Neural cell (in vitro differentiated cells): ENCODE results near the gene RUBCNL. TPM values are rescaled to one million over a fixed set of nuclear protein-coding genes. Genes with fewer than 3 reads are reported as not detected.

Source experiments
- H2AFZ ChIP-seq: fragments of 200-600, 300-800 bp; sonication (generic), shearing (Covaris generic); 2 replicates; pipeline ENCODE4 v1.6.0; 2014; ENCODE audit warnings: low read depth, mild to moderate bottlenecking, antibody characterized with exemption, low read length, moderate library complexity
- H3F3A ChIP-seq: fragments of 200-600 bp; shearing (Covaris generic); 2 replicates; pipeline ENCODE4 v1.6.1; 2016; ENCODE audit warnings: mild to moderate bottlenecking, moderate library complexity, mixed read lengths, antibody characterized with exemption, low read length; ENCODE audit not compliant: insufficient read depth, poor library complexity, severe bottlenecking
- H3K27ac ChIP-seq: fragments of 200-600, 300-800 bp; sonication (generic), shearing (Covaris generic); 2 replicates; pipeline ENCODE4 v1.5.1; 2014; ENCODE audit warnings: mild to moderate bottlenecking, low read length, moderate library complexity
- H3K27me3 ChIP-seq: fragments of 300-800, 200-600 bp; sonication (generic), shearing (Covaris generic); 2 replicates; pipeline ENCODE4 v1.6.0; 2014; ENCODE audit warnings: mild to moderate bottlenecking, low read depth, low read length, moderate library complexity; ENCODE audit not compliant: insufficient read depth
- H3K36me3 ChIP-seq: fragments of 300-800, 200-600 bp; sonication (generic), shearing (Covaris generic); 2 replicates; pipeline ENCODE4 v1.5.1; 2014; ENCODE audit warnings: mild to moderate bottlenecking, antibody characterized with exemption, low read length, moderate library complexity; ENCODE audit not compliant: insufficient read depth
- H3K4me2 ChIP-seq: fragments of 300-800, 200-600 bp; sonication (generic), shearing (Covaris generic); 2 replicates; pipeline ENCODE4 v1.6.0; 2014; ENCODE audit warnings: mild to moderate bottlenecking, low read length
- H3K4me3 ChIP-seq: fragments of 300-800, 200-600 bp; sonication (generic), shearing (Covaris generic); 2 replicates; pipeline ENCODE4 v1.5.1; 2014; ENCODE audit warnings: mild to moderate bottlenecking, low read length, moderate library complexity
- H3K79me2 ChIP-seq: fragments of 200-600 bp; shearing (Covaris generic); replicated peaks from 2 replicates; pipeline ENCODE4 v1.6.0; 2014; ENCODE audit warnings: mild to moderate bottlenecking, low read length, moderate library complexity; ENCODE audit not compliant: insufficient read depth
- H3K9ac ChIP-seq: fragments of 300-800, 200-600 bp; sonication (generic), shearing (Covaris generic); 2 replicates; pipeline ENCODE4 v1.6.1; 2016; ENCODE audit warnings: mild to moderate bottlenecking, low read length, mixed read lengths
- H3K9me2 ChIP-seq: fragments of 200-600 bp; shearing (Covaris generic); 2 replicates; pipeline ENCODE4 v1.6.1; 2016; ENCODE audit warnings: mild to moderate bottlenecking, low read length, mixed read lengths; ENCODE audit not compliant: insufficient read depth
- H3K9me3 ChIP-seq: fragments of 200-600, 300-800 bp; sonication (generic), shearing (Covaris generic); 2 replicates; pipeline ENCODE4 v1.6.1; 2016; ENCODE audit warnings: mild to moderate bottlenecking, mixed run types, low read length, moderate library complexity, mixed read lengths
- H4K20me1 ChIP-seq: fragments of 200-600 bp; shearing (Covaris generic); 2 replicates; pipeline ENCODE4 v1.6.1; 2016; ENCODE audit warnings: mild to moderate bottlenecking, mixed run types; ENCODE audit not compliant: insufficient read depth
- EP300 ChIP-seq: fragments of 450-650 bp; conservative IDR thresholded peaks from 2 replicates; pipeline ENCODE4 v1.6.1; 2014; ENCODE audit warnings: antibody characterized with exemption, mild to moderate bottlenecking, moderate library complexity; ENCODE audit not compliant: poor library complexity, severe bottlenecking
- EZH2 ChIP-seq: fragments of 200-600, 300-800 bp; shearing (Covaris generic), sonication (generic); IDR thresholded peaks from 2 replicates; pipeline ENCODE4 v1.6.1; 2014; ENCODE audit warnings: antibody characterized with exemption, low read length, borderline replicate concordance, mild to moderate bottlenecking; ENCODE audit not compliant: insufficient read depth, poor library complexity, severe bottlenecking
- MXI1 ChIP-seq: fragments of 450-650 bp; conservative IDR thresholded peaks from 2 replicates; pipeline ENCODE4 v1.6.1; 2014; ENCODE audit warnings: antibody characterized with exemption, mild to moderate bottlenecking; ENCODE audit not compliant: poor library complexity, severe bottlenecking
- POLR2AphosphoS5 ChIP-seq: IDR thresholded peaks from 2 replicates; pipeline ENCODE4 v1.6.1; 2012
- RAD21 ChIP-seq: fragments of 450-650 bp; conservative IDR thresholded peaks from 2 replicates; pipeline ENCODE4 v1.6.1; 2014; ENCODE audit warnings: antibody characterized with exemption, mild to moderate bottlenecking, moderate library complexity
- SMC3 ChIP-seq: fragments of 450-650 bp; conservative IDR thresholded peaks from 2 replicates; pipeline ENCODE4 v1.6.1; 2014; ENCODE audit warnings: antibody characterized with exemption, mild to moderate bottlenecking, moderate library complexity; ENCODE audit not compliant: poor library complexity
- TAF1 ChIP-seq: IDR thresholded peaks from 2 replicates; pipeline ENCODE4 v1.6.1; 2012; ENCODE audit warnings: low read depth
- polyA plus RNA-seq: library from polyadenylated mRNA; depleted of rRNA; stranded (reverse); fragments of >200 nt; gene quantifications from 2 replicates; pipeline ENCODE4 v1.2.3, GENCODE V29; 2014
- TF ChIP-seq, protein P1 (sequence below): fragments of 450-650 bp; IDR thresholded peaks from 2 replicates; pipeline ENCODE4 v1.5.1; 2014; ENCODE audit warnings: antibody characterized with exemption, mild to moderate bottlenecking, moderate library complexity; ENCODE audit not compliant: poor library complexity, severe bottlenecking
- TF ChIP-seq, protein P2 (sequence below): IDR thresholded peaks from 2 replicates; pipeline ENCODE4 v1.6.1; 2012; ENCODE audit warnings: borderline replicate concordance

RUBCNL gene
- polyA plus RNA-seq, 1 donor from 2014 or later: not detected

DNA sequence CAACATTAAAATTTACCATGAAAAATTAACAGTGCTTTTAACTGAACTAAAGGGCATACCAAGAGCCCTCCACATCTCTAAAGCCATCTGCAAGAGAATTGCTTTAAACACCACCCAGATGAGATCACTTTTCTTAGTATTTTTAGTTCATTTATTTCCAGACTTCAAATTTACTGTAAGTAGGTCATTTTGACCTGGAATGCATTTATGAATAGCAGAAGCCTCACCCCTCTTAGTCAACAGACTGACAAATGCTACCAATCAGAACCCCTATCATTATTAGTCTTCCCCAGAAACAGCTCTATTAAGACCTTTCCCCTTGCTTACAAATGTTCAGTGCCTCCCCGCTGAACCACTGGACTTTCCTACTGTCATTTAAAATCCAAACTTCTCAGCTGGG is 27.3 kb downstream of the RUBCNL start (continued):
- TF ChIP-seq EP300: no peak
- TF ChIP-seq SMC3: no peak

DNA sequence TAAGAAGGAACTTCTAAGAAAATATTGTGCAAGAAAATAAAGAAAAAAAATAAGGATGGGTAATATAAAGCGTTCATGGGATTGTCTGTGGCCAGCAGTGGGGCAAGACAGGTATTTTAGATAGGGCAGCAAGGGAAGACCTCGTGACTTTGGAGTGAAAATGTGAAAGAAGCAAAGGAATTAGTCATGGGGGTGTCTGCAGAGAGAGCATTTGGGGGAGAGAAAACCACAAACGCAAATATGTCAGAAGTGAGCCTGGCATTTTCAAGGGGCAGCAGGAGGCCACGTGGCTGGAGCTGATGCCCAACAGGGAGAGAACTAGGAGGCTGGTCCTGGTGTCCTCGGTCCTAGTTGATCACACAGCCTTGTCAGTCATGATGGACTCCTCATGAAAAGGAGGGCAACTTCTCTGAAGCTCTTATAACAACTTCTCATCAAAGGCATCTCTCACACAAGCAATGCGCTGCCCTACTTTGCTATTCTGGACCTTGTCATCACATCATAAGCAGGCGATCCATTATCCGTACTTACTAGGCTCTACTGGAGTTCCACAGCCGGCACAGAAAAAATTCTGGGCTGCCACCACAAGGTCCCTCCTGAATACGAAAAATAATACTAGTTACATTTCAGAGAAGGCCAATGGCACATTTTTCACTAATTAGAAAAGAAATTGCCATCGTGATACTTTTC is 31.0 kb downstream of the RUBCNL start:
- Histone ChIP-seq H3K79me2 (no peaks in the 10 kb centered on the region), H3K4me3 (no peak overlapping the region), H3K27me3 (no peaks in the 10 kb centered on the region), H3K9me3 (no peaks in the 10 kb centered on the region), H3K4me2 (no peak overlapping the region), H3K9me2 (no peaks in the 10 kb centered on the region), H3K27ac (no peak overlapping the region), H3K9ac (no peak overlapping the region), H3K36me3 (no peaks in the 10 kb centered on the region), H3F3A (no peaks in the 10 kb centered on the region), H4K20me1 (no peaks in the 10 kb centered on the region), H2AFZ (no peak overlapping the region)
- TF ChIP-seq EP300: no peak
- no peak for TF ChIP-seq RAD21
- TF ChIP-seq, protein P1, sequence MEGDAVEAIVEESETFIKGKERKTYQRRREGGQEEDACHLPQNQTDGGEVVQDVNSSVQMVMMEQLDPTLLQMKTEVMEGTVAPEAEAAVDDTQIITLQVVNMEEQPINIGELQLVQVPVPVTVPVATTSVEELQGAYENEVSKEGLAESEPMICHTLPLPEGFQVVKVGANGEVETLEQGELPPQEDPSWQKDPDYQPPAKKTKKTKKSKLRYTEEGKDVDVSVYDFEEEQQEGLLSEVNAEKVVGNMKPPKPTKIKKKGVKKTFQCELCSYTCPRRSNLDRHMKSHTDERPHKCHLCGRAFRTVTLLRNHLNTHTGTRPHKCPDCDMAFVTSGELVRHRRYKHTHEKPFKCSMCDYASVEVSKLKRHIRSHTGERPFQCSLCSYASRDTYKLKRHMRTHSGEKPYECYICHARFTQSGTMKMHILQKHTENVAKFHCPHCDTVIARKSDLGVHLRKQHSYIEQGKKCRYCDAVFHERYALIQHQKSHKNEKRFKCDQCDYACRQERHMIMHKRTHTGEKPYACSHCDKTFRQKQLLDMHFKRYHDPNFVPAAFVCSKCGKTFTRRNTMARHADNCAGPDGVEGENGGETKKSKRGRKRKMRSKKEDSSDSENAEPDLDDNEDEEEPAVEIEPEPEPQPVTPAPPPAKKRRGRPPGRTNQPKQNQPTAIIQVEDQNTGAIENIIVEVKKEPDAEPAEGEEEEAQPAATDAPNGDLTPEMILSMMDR: no peak

DNA sequence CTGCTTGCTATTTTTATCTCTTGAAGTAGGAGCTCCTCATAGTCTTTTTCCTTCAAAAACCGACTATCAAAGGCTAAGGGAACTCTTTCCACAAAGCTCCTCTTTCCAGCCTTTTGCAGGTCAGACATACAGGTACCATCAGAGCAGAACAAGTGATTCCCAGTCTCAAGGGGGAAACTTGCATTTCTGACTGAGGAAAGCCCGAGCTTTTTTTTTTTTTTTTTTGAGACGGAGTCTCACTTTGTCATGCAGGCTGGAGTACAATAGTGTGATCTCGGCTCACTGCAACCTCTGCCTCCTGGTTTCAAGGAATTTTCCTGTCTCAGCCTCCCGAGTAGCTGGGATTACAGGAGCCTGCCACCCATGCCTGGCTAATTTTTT is 32.0 kb downstream of the RUBCNL start:
- no peak overlapping the region for H2AFZ ChIP-seq
- TF ChIP-seq EZH2 (no peak), TAF1 (no peak), EP300 (no peak), SMC3 (no peak), MXI1 (no peak), RAD21 (no peak), POLR2AphosphoS5 (no peak)
- TF ChIP-seq, protein P2, sequence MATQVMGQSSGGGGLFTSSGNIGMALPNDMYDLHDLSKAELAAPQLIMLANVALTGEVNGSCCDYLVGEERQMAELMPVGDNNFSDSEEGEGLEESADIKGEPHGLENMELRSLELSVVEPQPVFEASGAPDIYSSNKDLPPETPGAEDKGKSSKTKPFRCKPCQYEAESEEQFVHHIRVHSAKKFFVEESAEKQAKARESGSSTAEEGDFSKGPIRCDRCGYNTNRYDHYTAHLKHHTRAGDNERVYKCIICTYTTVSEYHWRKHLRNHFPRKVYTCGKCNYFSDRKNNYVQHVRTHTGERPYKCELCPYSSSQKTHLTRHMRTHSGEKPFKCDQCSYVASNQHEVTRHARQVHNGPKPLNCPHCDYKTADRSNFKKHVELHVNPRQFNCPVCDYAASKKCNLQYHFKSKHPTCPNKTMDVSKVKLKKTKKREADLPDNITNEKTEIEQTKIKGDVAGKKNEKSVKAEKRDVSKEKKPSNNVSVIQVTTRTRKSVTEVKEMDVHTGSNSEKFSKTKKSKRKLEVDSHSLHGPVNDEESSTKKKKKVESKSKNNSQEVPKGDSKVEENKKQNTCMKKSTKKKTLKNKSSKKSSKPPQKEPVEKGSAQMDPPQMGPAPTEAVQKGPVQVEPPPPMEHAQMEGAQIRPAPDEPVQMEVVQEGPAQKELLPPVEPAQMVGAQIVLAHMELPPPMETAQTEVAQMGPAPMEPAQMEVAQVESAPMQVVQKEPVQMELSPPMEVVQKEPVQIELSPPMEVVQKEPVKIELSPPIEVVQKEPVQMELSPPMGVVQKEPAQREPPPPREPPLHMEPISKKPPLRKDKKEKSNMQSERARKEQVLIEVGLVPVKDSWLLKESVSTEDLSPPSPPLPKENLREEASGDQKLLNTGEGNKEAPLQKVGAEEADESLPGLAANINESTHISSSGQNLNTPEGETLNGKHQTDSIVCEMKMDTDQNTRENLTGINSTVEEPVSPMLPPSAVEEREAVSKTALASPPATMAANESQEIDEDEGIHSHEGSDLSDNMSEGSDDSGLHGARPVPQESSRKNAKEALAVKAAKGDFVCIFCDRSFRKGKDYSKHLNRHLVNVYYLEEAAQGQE: no peak
- TF ChIP-seq, protein P1: no peak
- H3K36me3 ChIP-seq: no peaks in the 10 kb centered on the region
- no peak overlapping the region for H3K27ac ChIP-seq
- H4K20me1 ChIP-seq: no peaks in the 10 kb centered on the region
- H3F3A ChIP-seq: no peaks in the 10 kb centered on the region
- no peaks in the 10 kb centered on the region for H3K79me2 ChIP-seq
- H3K9ac ChIP-seq: no peak overlapping the region
- no peaks in the 10 kb centered on the region for H3K9me3 ChIP-seq
- H3K27me3 ChIP-seq: no peaks in the 10 kb centered on the region
- H3K4me2 ChIP-seq: no peak overlapping the region
- H3K4me3 ChIP-seq: no peak overlapping the region
- no peaks in the 10 kb centered on the region for H3K9me2 ChIP-seq
